ENCODE results near the gene PSMD13.
"Not testable (repeated sequence)": the region's sequence is repeated elsewhere in the genome, so short reads cannot be mapped to it uniquely, and the experiment has no call there.

Gene PSMD13

DNA sequence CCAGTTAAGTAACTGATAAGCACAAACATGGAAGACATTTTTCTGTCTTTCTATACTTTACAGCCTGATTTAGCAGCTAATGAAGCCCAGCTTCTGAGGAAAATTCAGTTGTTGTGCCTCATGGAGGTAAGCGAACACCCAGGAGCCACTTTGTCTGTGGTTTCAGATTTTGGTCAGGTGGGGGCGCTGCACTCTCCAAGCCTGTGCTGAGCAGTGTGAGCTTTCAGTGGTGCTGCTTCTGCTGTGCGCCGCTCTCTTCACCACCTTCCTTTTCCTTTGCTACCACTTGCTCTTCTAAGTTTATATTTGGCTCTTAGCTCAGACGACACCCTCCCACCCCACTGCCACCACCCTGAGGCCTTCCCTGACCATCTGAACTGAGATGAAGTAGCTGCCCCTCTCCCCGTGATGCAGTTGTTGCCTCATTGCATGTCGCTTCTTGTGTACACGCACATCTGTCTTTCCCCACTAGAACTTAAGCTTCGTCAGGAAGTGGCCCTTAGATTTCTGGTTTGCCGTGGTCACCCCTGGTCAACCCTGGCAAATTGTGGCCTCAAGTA lies 14.0 kb downstream of the PSMD13 start:
- DNase-seq: no peak

- no peak for DNase-seq
Measured at GRCh38 chr11:251550-251949, 14.8 kb downstream of the PSMD13 start.

GRCh38 chr11:252666-253065 lies 15.9 kb downstream of the PSMD13 start:
- no peak for DNase-seq

DNA sequence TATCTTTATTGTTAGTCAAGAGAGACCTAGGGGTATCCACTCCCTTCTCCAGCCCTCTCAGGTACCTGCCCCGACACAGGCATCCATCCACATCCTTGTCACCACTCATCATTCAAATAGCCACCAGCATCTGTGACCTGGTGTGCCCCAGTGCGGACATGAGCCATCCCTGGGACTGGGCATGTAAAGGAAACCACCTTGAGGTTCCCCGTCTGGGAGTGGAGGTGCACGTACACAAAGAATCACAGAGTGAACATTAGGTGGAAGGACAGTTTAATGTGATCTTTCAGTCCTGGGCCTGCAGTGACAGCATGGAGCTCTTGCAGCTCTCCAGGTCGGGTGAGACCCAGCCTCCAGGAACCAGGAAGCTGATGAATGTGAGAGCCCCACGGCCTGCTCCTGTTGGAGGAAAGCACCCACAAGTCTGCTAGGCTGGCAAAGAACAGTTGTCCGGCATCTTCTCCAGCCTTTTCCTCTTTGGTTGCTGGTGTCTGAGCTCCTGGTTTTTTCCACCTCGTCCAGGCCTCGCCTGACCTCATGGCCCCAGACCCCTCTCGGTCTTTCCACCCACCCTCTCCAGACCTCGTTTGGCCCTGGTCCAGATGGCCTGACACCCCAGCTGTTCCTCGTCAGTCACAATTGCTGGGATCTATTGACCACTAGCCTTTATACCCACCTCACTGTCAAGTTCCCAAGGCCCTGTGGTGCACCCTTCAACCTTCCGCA lies 16.5 kb downstream of the PSMD13 start:
- DNase-seq: no peak

- DNase-seq: no peak
Measured at GRCh38 chr11:253886-254270, 17.1 kb downstream of the PSMD13 start.

DNA sequence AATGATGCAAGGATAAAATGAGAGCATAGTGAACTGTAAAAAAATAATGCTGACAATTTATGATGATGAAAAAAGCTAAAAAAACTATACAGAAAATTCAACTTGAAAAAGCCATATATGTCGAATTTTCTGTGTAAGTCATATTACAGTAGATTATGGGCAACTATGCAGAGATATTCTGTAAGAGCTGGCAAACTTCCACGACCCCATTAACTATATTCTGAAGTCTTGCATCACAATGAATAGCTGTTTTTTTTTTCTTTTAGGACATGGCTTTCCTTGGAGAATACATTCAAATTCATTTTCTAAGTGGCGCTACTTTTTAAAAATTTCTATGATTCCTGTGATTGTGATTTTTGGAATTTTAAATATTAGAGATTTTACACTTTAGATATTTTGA lies 18.4 kb downstream of the PSMD13 start:
- no peak for DNase-seq

- DNase-seq: no peak
Measured at GRCh38 chr11:255816-256215, 19.0 kb downstream of the PSMD13 start.

DNA sequence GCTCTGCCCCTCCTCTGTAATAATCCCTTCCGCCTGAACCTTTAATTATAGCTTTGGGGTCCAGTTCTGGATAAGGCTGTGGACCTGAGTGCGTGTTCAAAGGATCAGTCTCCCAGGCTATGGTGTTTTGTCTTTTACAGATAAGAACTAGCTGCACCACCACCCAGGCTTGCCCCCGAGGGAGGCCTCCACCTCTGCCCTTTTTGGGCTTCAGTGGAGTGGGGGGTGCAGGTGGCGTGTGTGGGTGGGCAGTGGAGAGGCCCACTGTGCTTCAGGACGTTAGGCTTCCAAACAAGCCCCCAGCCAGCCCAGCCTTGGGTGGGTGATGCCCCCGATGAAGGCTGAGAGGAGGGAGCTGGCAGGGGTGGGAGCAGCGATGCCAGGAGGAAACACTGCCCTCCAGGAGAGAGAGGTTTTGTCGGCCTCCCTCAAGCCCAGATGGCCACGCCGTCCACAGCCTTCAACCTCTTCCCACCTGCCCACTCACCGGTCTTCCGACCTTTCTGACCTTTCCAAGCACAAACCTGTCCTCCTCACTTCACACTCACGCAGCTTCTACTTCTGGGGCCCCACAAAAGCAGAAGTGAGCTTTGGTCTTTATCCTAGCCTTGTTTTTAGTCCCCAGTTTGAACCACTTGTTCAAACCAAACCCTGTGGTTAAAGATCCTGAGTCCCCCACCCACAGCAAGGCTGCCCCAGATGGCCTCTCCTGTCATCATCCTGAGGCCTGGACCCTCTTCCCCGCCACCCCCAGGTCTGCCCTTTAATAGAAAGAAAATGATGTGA lies 20.4 kb downstream of the PSMD13 start:
- no peak for DNase-seq

- DNase-seq: no peak
Measured at GRCh38 chr11:257766-258493, 21.2 kb downstream of the PSMD13 start.

DNA sequence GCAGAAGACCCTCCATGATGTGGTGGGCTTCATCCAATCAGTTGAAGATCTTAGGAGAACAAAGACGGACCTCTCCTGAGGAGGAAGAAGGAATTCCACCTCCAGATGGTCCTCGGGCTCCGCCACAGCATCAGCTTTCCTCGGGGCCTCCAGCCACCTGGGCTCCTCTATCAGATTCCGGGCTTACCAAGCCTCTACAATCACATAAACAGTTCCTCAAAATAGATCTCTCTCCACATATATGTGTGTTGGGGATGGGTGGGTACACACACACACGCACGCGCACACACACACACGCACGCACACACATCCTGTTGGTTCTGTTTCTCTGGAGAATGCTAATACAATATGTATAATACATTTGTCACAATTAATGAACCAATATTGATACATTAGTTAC lies 22.6 kb downstream of the PSMD13 start:
- DNase-seq: no peak

- DNase-seq: no peak
Measured at GRCh38 chr11:261624-262023, 24.8 kb downstream of the PSMD13 start.

DNA sequence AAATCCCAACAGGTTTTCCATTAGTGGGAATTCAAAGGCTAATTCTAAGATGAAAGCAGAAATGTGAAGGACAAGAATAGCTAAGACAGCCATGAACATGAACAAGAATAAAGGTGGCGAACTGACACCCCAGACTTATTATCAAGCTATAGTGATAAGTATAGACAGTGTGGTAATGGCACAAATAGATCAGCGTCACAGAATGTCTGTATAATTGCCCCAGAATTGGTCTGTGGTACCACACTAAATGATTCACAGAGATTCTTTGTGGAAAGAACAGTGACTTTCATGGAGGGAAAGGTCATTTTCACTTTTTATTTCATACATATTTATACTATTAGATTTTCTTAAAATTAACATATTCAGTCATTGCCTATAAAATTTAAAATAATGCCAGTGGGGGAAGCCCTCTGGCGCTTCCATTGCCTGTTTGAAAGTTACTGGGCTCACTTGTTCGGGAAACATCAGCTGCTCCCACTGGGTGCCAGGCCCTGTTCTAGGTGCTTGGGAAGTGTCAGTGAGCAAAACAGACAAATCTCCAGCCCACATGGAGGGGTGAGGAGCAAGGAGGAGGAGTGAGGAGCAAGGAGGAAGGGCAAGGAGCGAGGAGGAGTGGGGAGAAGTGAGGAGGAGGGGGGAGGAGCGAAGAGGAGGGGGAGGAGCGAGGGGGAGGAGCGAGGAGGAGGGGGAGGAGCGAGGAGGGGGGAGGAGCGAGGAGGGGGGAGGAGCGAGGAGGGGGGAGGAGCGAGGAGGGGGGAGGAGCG lies 30.1 kb downstream of the PSMD13 start:
- DNase-seq: no peak

- DNase-seq: no peak
Measured at GRCh38 chr11:267491-267994, 30.8 kb downstream of the PSMD13 start.

DNA sequence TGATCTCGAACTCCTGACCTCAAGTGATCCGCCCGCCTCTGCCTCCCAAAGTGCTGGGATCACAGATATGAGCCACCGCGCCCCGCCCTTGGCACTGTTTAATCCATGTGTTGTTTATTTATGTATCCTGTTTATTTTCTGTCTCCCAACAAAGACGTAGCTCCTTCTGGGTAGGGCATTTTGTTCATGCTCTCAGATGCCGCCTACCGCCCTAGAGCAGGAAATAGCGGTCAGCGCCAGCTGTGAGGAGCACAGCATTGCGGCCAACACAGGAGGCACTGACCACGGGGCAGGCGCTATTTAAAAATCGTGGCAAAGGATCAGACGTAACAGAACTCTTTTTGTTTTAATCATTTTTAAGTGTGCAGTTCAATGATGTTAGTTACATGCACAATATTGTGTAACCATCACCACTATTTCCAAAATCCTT lies 32.0 kb downstream of the PSMD13 start:
- DNase-seq: not testable (repeated sequence)

GRCh38 chr11:269146-269890 lies 32.5 kb downstream of the PSMD13 start:
- no peak for DNase-seq

DNA sequence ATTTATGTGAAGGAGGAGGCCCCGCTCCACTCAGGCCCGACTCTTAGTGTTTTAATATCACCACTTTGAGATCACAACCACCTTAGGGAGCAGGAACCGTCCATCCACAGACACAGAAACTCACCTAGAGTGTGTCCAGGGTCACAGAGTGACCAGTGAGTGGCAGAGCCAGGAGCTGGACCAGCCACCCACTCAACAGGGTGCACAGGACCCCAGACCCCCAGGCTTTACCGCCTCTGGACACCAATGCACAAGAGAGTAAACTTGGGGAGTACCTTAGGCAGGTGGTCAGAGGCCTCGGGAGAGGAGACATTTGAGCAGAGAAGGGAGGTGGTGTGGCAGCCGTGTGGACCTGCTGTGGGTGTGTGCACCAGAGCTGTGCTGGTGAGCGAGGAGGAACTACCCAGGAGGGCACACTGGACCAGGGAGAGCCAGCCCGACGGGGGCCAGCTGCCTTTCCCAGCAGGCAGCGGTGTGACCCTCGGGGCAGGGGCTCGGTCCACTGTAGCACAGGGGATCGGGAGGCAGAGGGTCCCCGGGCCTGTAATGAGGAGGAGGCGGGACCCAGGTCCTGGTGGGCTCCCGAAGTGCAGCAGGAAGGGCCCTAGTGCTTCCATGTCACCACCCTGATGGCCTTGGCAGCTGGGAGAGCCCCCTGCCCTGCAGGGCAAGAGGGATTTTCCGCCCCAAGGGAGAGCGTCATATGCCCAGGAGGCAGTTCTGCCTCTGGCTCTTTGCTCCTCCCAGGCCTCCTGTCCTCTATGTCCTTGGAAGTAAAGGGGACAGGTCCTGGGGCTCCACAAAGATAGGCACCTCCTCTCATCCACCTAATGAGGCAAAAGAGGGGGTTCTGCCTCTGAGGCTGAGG lies 33.9 kb downstream of the PSMD13 start:
- no peak for DNase-seq

DNA sequence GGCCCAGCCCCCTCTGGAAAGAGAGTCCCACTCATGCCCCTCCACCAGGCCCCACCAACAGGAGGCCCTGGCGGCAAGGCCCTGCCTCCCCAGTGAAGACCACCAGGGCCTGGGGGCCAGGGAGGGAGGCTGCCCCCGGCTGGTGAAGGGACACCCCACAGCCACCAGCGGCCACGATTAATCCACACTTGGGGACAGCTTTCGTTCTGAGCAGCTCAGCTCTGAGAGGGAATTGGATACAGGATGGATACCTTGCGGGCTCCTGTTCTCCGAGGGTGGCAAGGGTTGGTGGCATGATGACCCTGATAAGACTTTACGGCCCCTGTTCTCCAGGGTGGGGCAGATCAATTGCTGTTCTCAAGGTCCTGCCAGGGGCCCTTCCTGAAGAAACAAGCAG lies 34.5 kb downstream of the PSMD13 start:
- DNase-seq: no peak

DNA sequence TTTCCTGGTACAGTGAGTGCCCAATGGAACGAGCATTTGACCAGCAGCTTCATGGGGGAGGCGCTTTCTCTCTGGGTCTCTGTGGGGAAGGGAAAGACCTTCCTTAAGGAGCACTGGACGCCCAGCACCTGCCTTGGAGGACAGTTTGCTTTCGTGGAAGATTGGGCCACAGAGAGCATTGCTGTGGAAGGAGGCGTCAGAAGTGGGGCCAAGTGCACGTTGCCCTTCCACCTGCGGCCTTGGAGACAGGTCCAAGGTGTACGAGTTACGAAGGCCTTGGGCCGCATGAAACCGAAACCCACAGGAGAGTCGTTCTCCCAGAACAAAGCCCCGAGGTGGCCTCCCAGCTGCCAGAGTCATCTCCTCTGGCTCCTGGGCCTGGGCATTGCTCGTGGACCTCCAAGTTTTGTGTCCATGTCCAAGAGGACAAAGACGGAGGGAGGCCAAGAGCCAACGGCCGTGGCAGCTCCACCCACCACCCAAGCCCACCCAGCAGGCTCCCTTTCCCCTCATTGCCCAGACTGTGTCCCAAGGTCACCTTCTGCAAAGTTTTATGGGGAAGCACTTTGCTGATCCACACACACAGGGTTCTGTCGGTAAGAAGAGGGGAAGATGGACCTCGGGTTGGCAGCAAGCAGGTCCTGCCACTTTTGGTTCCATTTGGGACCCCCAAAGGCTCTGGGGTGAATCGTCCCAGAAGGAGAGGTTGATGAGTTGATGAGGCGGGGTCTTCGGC lies 35.6 kb downstream of the PSMD13 start:
- no peak for DNase-seq

DNA sequence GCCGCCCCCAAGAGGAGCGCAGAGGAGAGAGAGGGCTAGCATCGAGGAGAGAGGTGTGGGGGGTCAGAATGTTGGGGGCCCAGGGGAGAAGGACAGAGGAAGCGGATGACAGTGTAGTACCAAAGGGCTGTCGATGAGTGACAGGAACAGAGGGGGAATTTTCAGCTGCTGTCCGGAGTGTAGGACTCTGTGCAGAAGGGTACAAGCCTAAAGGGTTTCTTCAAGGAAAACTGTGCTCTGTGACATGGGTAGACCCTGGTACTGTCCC lies 36.1 kb downstream of the PSMD13 start:
- DNase-seq: no peak

DNA sequence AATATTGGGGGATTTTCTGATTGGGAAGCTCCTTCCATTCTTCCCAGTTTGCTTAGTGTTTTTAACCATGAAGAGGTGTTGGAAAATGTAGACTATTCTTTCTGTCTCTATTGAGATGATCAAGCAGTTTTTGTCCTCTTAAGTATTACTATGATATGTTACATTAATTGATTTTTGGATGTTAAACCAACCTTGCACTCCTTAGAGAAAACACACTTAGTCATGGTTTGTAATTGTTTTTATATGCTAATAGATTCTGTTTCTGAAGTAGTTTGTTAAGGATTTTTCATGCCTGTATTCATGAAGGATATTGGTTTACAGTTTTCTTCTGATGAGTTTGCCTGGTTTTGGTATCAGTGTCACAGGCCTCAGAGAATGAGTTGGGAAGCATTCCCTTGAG lies 39.4 kb downstream of the PSMD13 start:
- DNase-seq: no peak

All from NCI-H187 (cell line).